Bronchial epithelial cell (primary cell): ENCODE results near the gene TMA7. TPM values are rescaled to one million over a fixed set of nuclear protein-coding genes. Genes with fewer than 3 reads are reported as not detected.
A peak's percentile ranks its signal among the peaks of the same experiment; 100 is the strongest.

ENCODE experiments used
- DNase-seq: peaks from one replicate; pipeline ENCODE4 v3.0.0-alpha.2; 2010; ENCODE audit warnings: low read depth
- FAIRE-seq: peaks from 2 replicates; lab custom pipeline; 2011; peaks lifted over from hg19 to GRCh38; lab: Jason Lieb, UNC
- H3K27me3 ChIP-seq: 2 replicates; pipeline ENCODE4 v1.5.1; 2011; ENCODE audit warnings: low read length; ENCODE audit not compliant: control insufficient read depth, insufficient read depth
- H3K36me3 ChIP-seq: 2 replicates; pipeline ENCODE4 v1.5.1; 2011; ENCODE audit warnings: low read length; ENCODE audit not compliant: control insufficient read depth, insufficient read depth
- H3K4me3 ChIP-seq: 2 replicates; pipeline ENCODE4 v1.5.1; 2011; ENCODE audit warnings: mild to moderate bottlenecking, low read depth, low read length, control low read depth
- CTCF ChIP-seq: IDR thresholded peaks from 2 replicates; pipeline ENCODE4 v1.5.1; 2011; ENCODE audit warnings: mild to moderate bottlenecking, moderate library complexity, low read length, control low read depth, inconsistent platforms; ENCODE audit not compliant: insufficient read depth, severe bottlenecking
- total RNA-seq: library from RNA; depleted of rRNA; stranded (reverse); fragments of >200 nt; gene quantifications from 2 replicates; pipeline ENCODE4 v1.2.1, GENCODE V29; 2014

TMA7 gene
- total RNA-seq, 1 donor from 2014 or later = 190 TPM

DNA sequence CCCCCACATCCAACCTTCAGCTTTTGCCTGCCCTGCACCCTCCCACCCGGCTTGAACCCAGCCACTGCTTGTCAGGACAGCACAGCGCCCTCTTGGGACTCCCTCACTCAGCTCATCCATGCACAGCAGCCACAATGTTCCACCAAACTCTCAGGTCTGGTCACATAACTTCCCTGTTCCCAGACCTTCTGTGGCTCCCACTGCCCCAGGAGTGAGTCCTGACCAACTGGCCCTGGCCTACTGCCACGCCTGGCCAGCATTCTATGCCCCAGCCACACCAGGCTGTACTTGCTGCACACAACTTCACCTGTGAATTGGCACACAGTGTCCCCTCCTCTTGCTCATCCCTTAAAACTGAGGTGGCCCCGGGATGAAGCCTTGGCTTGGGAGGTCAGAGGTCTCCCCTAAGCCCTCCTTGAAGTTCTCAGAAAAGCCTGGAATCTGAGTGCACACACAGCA lies 31.2 kb upstream of the TMA7 start:
- Histone ChIP-seq H3K36me3 (peaks cover 75% of the 10 kb centered on the region), H3K4me3 (no peak overlapping the region), H3K27me3 (no peaks in the 10 kb centered on the region)
- DNase-seq (no peak), FAIRE-seq (peak; percentile 18)
- no peak for TF ChIP-seq CTCF

GRCh38 chr3:48409291-48410201 lies 30.5 kb upstream of the TMA7 start:
- Histone ChIP-seq H3K27me3 (no peaks in the 10 kb centered on the region), H3K36me3 (peaks cover 77% of the 10 kb centered on the region), H3K4me3 (no peak overlapping the region)
- no peak for TF ChIP-seq CTCF
- DNase-seq (no peak), FAIRE-seq (no peak)

- DNase-seq = no peak
Observed at GRCh38 chr3:48410205-48411040, 29.6 kb upstream of the TMA7 start.

DNA sequence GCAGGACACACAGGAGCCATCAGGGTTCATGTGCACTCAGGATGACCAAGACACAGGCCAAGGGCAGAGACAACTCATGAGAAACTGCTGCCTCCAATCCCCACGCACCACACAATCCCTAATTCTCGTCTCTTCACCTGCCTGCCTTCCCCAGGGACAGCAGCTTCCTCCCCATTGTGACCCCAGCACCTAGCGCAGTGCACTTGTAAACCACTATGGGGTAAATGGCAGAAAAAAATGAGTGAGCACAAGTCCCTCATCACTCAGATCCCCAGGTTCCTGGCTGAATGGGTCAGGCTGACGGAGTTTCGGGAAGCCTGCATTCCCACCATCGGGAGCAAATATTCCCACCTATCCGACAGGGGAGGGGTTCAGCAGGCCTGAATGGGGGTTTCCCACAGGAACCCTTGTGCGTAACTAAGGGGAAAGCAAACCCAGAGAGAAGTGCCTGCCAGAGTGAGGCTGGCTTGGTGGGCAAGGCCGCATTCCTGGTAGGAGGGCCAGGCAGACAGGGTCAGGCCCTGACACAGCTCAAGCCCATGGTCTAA lies 28.9 kb upstream of the TMA7 start:
- TF ChIP-seq CTCF = no peak
- DNase-seq (no peak), FAIRE-seq (peak; percentile 36)
- H3K36me3 ChIP-seq = peaks cover 87% of the 10 kb centered on the region
- H3K27me3 ChIP-seq = no peaks in the 10 kb centered on the region
- H3K4me3 ChIP-seq = no peak overlapping the region

More at GRCh38 chr3:48410205-48411040, 29.6 kb upstream of the TMA7 start:
- no peak for FAIRE-seq
- H3K27me3 ChIP-seq = no peaks in the 10 kb centered on the region
- TF ChIP-seq CTCF = no peak
- peaks cover 84% of the 10 kb centered on the region for H3K36me3 ChIP-seq
- H3K4me3 ChIP-seq = no peak overlapping the region

DNA sequence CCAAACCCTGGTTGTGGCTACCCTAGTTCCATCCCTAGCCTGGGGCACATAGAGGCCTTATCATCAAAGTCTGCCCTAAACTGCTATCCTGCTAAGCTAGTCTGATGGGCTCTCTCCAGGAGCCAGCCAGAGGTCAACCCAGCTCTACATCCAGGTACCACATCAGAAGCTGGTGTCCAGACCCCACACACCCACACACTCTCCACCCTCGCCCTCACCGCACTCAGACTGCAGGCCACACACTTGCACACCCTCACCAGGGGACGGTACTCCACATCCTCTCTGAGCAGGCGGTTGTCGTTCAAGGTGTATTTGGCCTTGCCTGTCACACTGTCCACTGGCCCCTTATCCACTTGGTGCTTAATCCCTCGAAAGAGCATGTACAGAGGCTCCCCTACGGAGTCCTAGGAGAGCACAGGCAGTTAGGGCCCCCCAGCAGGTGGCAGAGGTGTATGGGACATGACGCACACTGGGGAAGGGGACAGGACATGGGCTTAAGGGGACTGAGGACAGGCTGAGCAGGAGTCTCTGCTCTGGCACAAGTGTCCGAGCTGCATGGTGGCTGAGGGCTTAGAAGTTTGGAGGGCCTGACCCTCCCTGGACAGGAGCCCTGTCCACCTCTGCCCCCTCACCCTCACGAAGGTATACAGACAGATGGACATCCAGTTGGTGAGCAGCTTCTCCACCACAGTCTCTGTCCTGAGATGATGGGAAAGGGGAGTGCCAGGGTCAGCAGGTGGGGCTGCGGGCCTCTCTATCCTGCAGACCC lies 28.3 kb upstream of the TMA7 start:
- peaks cover 88% of the 10 kb centered on the region for H3K36me3 ChIP-seq
- DNase-seq = no peak
- no peak overlapping the region for H3K4me3 ChIP-seq
- no peak for TF ChIP-seq CTCF
- no peak for FAIRE-seq
- no peaks in the 10 kb centered on the region for H3K27me3 ChIP-seq
